DMS 273 (cell line): ENCODE measurements around the gene ADAMTS13.
"Not testable (repeated sequence)": the region's sequence is repeated elsewhere in the genome, so short reads cannot be mapped to it uniquely, and the experiment has no call there.

Experiments used
- DNase-seq: peaks from one replicate; lab custom pipeline; 2025; ENCODE audit not compliant: unreplicated experiment; lab: John Stamatoyannopoulos, UW

The ADAMTS13 gene

GRCh38 chr9:133423216-133423615, 1.0 kb downstream of the ADAMTS13 start:
- no peak for DNase-seq

- no peak for DNase-seq
Measured at GRCh38 chr9:133424187-133424586, 2.0 kb downstream of the ADAMTS13 start.

- DNase-seq, result no peak
Measured at GRCh38 chr9:133425049-133425632, 3.0 kb downstream of the ADAMTS13 start.

DNA sequence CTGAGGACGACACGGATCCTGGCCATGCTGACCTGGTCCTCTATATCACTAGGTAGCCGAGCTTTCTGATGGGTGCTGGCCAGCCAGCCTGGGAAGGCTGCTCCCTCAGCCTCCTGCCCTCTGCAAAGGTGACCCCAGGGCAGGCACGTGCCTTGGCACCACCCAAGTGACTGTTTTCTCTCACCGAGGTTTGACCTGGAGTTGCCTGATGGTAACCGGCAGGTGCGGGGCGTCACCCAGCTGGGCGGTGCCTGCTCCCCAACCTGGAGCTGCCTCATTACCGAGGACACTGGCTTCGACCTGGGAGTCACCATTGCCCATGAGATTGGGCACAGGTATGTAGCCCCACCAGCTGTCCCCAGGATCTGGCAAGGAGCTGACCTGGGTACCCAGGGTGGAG, 3.8 kb downstream of the ADAMTS13 start:
- no peak for DNase-seq

DNA sequence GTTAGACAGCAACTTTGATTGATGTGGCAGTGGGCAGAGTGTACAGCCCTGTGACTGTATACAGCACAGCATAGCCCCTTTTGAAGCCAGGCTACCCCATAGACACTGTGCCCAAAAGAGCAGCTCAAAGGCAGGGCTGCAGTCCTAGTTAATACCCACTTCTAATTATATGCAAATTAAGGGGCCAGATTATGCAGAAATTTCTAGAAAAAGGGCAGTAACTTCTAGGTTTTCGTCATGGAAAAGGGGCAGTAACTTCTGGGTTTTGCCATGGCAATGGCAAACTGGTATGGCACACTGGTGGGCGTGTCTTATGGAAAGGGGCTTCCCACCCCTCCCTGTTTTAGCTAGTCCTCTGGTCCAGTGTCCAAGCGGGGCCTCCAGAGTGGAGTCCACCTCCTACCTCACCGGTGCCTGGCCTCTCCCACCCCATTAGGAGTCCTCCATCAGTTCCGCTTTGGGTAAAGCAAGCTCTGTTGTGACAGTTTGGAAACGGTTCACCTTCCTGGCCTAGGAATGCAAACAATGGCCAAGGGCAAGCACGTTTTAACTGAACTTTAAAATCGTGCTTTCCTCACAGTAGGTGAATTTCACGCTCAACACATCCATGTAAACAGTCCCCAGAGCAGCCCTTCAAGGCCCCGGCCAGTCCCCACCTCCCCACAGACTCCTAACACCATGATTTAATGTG, 5.6 kb downstream of the ADAMTS13 start:
- DNase-seq, result peak; percentile 46

DNA sequence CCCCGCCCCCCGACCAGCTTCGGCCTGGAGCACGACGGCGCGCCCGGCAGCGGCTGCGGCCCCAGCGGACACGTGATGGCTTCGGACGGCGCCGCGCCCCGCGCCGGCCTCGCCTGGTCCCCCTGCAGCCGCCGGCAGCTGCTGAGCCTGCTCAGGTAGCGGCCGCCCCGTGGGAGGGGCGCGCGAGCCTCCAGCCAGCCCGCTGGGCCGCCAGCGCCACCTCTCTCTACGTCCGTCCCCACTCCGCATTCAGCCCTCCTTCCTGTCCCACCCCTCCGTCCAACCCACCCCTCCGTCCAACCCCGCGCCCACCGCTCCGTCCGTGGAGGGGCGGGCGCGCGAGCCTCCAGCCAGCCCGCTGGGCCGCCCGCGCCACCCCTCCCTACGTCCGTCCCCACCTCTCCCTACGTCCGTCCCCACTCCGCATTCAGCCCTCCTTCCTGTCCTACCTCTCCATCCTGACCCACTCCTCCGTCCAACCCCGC, 6.5 kb downstream of the ADAMTS13 start:
- peak; percentile 60 for DNase-seq

GRCh38 chr9:133429214-133429613, 7.0 kb downstream of the ADAMTS13 start:
- no peak for DNase-seq

- DNase-seq, result peak; percentile 53
Measured at GRCh38 chr9:133429641-133430161, 7.5 kb downstream of the ADAMTS13 start.

GRCh38 chr9:133430244-133430643, 8.1 kb downstream of the ADAMTS13 start:
- DNase-seq, result no peak

DNA sequence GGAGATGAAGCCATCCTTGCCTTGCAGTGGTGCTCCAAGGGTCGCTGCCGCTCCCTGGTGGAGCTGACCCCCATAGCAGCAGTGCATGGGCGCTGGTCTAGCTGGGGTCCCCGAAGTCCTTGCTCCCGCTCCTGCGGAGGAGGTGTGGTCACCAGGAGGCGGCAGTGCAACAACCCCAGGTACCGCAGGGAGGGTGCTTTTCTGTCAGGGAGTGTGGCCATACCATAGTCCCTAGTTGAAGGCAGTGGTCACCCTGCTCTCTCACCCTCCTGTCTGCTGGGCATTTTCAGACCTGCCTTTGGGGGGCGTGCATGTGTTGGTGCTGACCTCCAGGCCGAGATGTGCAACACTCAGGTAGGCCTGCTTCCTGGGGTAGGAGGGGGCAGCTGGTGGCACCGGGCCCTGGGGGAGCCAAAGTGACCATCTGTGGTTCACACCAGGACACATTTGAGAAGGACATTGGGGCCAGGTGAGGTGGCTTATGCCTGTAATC, 11.2 kb downstream of the ADAMTS13 start:
- no peak for DNase-seq

- DNase-seq, result no peak
Measured at GRCh38 chr9:133436681-133437080, 14.5 kb downstream of the ADAMTS13 start.

- no peak for DNase-seq
Measured at GRCh38 chr9:133437753-133438531, 15.8 kb downstream of the ADAMTS13 start.

- no peak for DNase-seq
Measured at GRCh38 chr9:133439337-133439736, 17.2 kb downstream of the ADAMTS13 start.

GRCh38 chr9:133440874-133441273, 18.7 kb downstream of the ADAMTS13 start:
- DNase-seq, result no peak

- DNase-seq, result no peak
Measured at GRCh38 chr9:133441571-133441970, 19.4 kb downstream of the ADAMTS13 start.

GRCh38 chr9:133443248-133443647, 21.1 kb downstream of the ADAMTS13 start:
- DNase-seq, result no peak

- no peak for DNase-seq
Measured at GRCh38 chr9:133443982-133444381, 21.8 kb downstream of the ADAMTS13 start.

GRCh38 chr9:133445293-133445969, 23.3 kb downstream of the ADAMTS13 start:
- DNase-seq, result no peak

- DNase-seq, result no peak
Measured at GRCh38 chr9:133448487-133448972, 26.4 kb downstream of the ADAMTS13 start.

DNA sequence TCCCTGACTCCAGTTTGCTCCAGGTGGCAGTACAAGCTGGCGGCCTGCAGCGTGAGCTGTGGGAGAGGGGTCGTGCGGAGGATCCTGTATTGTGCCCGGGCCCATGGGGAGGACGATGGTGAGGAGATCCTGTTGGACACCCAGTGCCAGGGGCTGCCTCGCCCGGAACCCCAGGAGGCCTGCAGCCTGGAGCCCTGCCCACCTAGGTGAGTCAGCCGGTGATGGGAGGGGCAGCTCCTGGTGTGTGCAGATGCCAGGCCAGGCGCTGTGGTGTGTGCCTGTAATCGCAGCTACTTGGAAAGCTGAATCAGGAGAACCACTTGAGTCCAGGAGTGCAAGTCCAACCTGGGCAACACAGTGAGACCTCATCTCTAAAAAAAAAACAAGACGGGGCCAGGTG, 27.6 kb downstream of the ADAMTS13 start:
- peak; percentile 40 for DNase-seq

DNA sequence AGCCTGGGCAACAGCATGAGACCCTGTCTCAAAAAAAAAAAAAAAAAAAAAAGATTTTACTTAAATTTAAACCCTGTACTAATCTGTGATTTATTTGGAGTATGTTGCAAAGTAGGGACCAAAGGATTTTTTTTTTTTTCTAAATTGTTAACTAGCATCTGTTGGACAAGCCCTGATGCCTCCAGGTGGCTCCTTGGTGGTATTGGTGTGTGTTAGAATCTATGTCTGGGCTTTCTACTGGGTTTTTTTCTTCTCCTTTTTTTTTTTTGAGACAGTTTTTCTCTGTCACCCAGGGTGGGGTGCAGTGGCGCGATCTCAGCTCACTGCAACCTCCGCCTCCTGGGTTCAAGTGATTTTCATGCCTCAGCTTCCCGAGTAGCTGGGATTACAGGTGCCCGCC, 29.7 kb downstream of the ADAMTS13 start:
- DNase-seq, result not testable (repeated sequence)
